ENCODE results near the gene DHTKD1. TPM values are rescaled to one million over a fixed set of nuclear protein-coding genes. Genes with fewer than 3 reads are reported as not detected.

The DHTKD1 gene
- total RNA-seq, 1 donor from 2014 or later = 31.7 TPM

DNA sequence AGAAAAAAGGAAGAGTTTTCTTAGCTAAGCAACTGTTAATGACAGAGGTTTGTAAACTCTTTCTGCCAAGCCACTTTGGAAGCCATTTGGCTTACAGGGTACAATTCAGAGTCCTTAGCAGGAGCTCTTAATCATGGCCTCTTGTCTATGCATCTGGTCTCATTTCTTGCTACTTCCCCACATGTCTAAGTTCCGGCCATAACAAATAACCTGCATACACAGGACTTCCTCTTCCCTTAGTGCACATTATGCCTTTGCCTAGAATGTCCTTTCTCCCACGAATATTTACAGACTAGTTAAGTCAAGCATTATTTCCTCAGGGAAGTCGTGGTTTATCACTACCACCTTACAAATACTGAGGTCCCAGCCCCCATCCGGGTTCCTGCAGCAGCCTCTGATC lies 17.5 kb upstream of the DHTKD1 start:
- H3K4me1 Mint-ChIP-seq (ENCODE audit: unreplicated experiment) = peaks cover 12% of the 10 kb centered on the region
- no peak for DNase-seq (ENCODE audit: low spot score)
- no peaks in the 10 kb centered on the region for H3K9me3 Mint-ChIP-seq (ENCODE audit: unreplicated experiment)
- TF ChIP-seq, protein P1, sequence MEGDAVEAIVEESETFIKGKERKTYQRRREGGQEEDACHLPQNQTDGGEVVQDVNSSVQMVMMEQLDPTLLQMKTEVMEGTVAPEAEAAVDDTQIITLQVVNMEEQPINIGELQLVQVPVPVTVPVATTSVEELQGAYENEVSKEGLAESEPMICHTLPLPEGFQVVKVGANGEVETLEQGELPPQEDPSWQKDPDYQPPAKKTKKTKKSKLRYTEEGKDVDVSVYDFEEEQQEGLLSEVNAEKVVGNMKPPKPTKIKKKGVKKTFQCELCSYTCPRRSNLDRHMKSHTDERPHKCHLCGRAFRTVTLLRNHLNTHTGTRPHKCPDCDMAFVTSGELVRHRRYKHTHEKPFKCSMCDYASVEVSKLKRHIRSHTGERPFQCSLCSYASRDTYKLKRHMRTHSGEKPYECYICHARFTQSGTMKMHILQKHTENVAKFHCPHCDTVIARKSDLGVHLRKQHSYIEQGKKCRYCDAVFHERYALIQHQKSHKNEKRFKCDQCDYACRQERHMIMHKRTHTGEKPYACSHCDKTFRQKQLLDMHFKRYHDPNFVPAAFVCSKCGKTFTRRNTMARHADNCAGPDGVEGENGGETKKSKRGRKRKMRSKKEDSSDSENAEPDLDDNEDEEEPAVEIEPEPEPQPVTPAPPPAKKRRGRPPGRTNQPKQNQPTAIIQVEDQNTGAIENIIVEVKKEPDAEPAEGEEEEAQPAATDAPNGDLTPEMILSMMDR (IDR thresholded peaks at IDR 0.05; ENCODE audit: unreplicated experiment) = no peak
- H3K27me3 Mint-ChIP-seq (ENCODE audit: unreplicated experiment) = peaks cover 3% of the 10 kb centered on the region
- H3K27ac Mint-ChIP-seq (ENCODE audit: unreplicated experiment) = peak overlapping the region; percentile 39
- no peaks in the 10 kb centered on the region for H3K36me3 Mint-ChIP-seq (ENCODE audit: low read depth, unreplicated experiment)
- H3K4me3 Mint-ChIP-seq (ENCODE audit: unreplicated experiment) = no peak overlapping the region

DNA sequence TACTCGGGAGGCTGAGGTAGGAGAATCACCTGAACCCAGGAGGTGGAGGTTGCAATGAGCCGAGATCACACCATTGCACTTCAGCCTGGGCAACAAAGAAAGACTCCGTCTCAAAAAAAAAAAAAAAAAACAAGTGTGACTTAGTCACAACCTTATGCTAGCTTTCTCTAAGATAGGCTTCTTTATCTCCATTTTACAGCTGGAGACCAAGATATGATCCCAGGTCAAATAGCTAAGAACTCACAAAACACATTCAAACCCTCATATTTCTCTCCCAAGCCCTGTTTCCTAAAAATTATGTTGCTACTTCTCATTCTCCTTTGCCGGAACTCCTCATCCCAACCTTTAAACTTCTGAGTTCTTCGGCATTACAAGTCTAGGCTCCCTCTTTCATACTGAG lies 13.0 kb upstream of the DHTKD1 start:
- Mint-ChIP-seq H3K9me3 (ENCODE audit: unreplicated experiment) (no peaks in the 10 kb centered on the region), H3K27ac (ENCODE audit: unreplicated experiment) (no peak overlapping the region), H3K36me3 (ENCODE audit: low read depth, unreplicated experiment) (no peaks in the 10 kb centered on the region), H3K27me3 (ENCODE audit: unreplicated experiment) (peaks cover 2% of the 10 kb centered on the region), H3K4me3 (ENCODE audit: unreplicated experiment) (no peak overlapping the region), H3K4me1 (ENCODE audit: unreplicated experiment) (peaks cover 10% of the 10 kb centered on the region)
- TF ChIP-seq, protein P1 (IDR thresholded peaks at IDR 0.05; ENCODE audit: unreplicated experiment) = no peak
- no peak for DNase-seq (ENCODE audit: low spot score)

DNA sequence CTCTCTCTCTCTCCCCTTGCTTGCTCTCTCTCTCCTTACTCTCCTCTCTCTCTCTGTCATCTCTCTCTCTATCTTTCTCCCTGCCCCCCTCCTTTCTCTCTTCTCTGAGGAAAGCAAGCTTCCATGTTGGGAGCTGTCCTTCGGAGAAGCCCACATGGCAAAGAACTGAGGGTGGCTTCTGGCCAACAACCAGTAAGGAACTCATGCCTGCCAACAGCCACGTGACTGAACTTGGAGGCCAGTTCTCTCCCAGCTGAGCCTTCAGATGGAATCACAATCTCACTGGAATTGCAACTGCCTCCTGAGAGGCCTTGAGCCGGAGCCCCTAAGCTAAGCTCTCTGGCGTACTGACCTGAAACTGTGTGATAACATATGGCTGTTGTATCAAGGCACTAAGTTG lies 12.0 kb upstream of the DHTKD1 start:
- no peak for DNase-seq (ENCODE audit: low spot score)
- H3K9me3 Mint-ChIP-seq (ENCODE audit: unreplicated experiment) = no peaks in the 10 kb centered on the region
- H3K27ac Mint-ChIP-seq (ENCODE audit: unreplicated experiment) = no peak overlapping the region
- H3K27me3 Mint-ChIP-seq (ENCODE audit: unreplicated experiment) = no peaks in the 10 kb centered on the region
- H3K4me1 Mint-ChIP-seq (ENCODE audit: unreplicated experiment) = peaks cover 2% of the 10 kb centered on the region
- TF ChIP-seq, protein P1 (IDR thresholded peaks at IDR 0.05; ENCODE audit: unreplicated experiment) = no peak
- H3K36me3 Mint-ChIP-seq (ENCODE audit: low read depth, unreplicated experiment) = no peaks in the 10 kb centered on the region
- H3K4me3 Mint-ChIP-seq (ENCODE audit: unreplicated experiment) = no peak overlapping the region

DNA sequence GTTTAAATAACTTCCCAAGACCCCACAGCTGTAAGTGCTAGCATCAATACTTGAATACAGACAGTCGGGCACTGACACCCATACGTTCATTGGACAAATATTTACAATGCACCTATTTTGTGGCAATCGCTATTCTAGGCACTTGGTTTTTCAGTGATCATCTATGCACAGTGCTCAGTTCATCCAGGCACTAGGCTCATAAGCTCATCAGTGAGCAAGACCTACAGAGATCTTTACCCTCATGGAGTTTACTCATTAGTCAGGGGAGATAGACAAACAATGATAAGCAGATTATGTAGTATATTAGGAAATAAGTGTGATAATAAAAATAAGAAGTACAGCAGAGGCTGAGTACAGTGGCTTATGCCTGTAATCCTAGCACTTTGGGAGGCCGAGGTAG lies 7.6 kb upstream of the DHTKD1 start:
- peaks cover 2% of the 10 kb centered on the region for H3K27me3 Mint-ChIP-seq (ENCODE audit: unreplicated experiment)

DNA sequence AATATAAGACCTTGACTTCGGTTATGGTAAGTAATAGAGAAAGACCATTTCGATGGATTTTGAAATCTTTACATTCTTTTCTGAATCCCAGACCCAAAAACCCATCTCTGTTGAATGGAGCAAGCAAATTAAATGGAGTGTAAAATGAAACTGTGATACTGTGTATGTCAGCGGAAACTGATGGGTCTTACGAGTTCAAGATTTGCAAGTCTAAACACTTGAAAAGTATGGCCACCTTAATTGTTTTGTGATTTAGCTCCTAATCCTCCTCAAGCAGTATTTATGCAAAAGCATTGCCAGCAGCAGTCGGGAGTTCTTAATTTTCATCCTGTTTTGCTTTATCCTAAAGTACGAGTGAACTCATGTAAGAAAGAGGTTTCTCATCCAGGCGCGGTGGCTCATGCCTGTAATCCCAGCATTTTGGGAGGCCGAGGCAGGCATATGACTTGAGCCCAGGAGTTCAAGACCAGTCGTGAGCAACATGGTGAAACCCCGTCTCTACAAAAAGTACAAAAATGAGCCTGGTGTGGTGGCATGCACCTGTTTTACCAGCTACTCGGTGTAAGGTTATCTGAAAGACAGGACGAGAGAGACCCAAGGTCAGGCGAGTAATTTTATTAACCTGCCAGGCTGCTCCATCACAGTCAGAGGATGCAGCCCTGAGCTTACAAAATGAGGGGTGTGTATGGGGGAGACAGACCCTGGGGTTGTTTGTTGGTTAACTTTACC lies 5.8 kb upstream of the DHTKD1 start:
- H3K27me3 Mint-ChIP-seq (ENCODE audit: unreplicated experiment) = peaks cover 2% of the 10 kb centered on the region
- no peaks in the 10 kb centered on the region for H3K36me3 Mint-ChIP-seq (ENCODE audit: low read depth, unreplicated experiment)
- no peaks in the 10 kb centered on the region for H3K9me3 Mint-ChIP-seq (ENCODE audit: unreplicated experiment)
- H3K27ac Mint-ChIP-seq (ENCODE audit: unreplicated experiment) = no peak overlapping the region
- no peak for DNase-seq (ENCODE audit: low spot score)
- no peak overlapping the region for H3K4me3 Mint-ChIP-seq (ENCODE audit: unreplicated experiment)
- TF ChIP-seq, protein P1 (IDR thresholded peaks at IDR 0.05; ENCODE audit: unreplicated experiment) = no peak
- no peaks in the 10 kb centered on the region for H3K4me1 Mint-ChIP-seq (ENCODE audit: unreplicated experiment)

More for the DNA sequence above, 7.6 kb upstream of the DHTKD1 start:
- DNase-seq (ENCODE audit: low spot score) = no peak
- Mint-ChIP-seq H3K36me3 (ENCODE audit: low read depth, unreplicated experiment) (no peaks in the 10 kb centered on the region), H3K4me3 (ENCODE audit: unreplicated experiment) (no peak overlapping the region), H3K4me1 (ENCODE audit: unreplicated experiment) (no peaks in the 10 kb centered on the region), H3K27ac (ENCODE audit: unreplicated experiment) (no peak overlapping the region), H3K9me3 (ENCODE audit: unreplicated experiment) (no peaks in the 10 kb centered on the region)
- TF ChIP-seq, protein P1 (IDR thresholded peaks at IDR 0.05; ENCODE audit: unreplicated experiment) = no peak
